GM13977 (cell line): ENCODE data around the gene MYO7B.
A peak's percentile ranks its signal among the peaks of the same experiment; 100 is the strongest.

Experiments used
- DNase-seq: peaks from one replicate; pipeline ENCODE4 v3.0.0; 2012; ENCODE audit warnings: low spot score
- CTCF ChIP-seq: IDR thresholded peaks from 2 replicates; pipeline ENCODE4 v1.5.1; 2012; ENCODE audit warnings: mild to moderate bottlenecking, control low read depth; ENCODE audit not compliant: insufficient read depth; ENCODE audit errors: extremely low read depth, missing control alignments
- in situ Hi-C: fragments of 300-500 bp; cut with MboI; formaldehyde crosslinking; loops from one replicate; pipeline ENCODE4 v1.12.0; 2022; ENCODE audit warnings: low sequenced_read_pairs, low pct_unique_long_range_greater_than_20kb, mixed read lengths, inconsistent platforms; ENCODE audit not compliant: unreplicated experiment

MYO7B gene

GRCh38 chr2:127638361-127639110 is 103.1 kb downstream of the MYO7B start:
- in situ Hi-C loops = no loop called here
- TF ChIP-seq CTCF = no peak
- DNase-seq = no peak

GRCh38 chr2:127639111-127639474 is 103.6 kb downstream of the MYO7B start:
- TF ChIP-seq CTCF = no peak
- DNase-seq = no peak
- in situ Hi-C loops = no loop called here

GRCh38 chr2:127640082-127641072 is 104.9 kb downstream of the MYO7B start:
- DNase-seq = peak; percentile 82
- in situ Hi-C loops = no loop called here
- TF ChIP-seq CTCF = peak; percentile 51

- in situ Hi-C loops = no loop called here
- TF ChIP-seq CTCF = no peak
- no peak for DNase-seq
Observed at GRCh38 chr2:127641133-127641532, 105.7 kb downstream of the MYO7B start.

GRCh38 chr2:127641846-127642507 is 106.5 kb downstream of the MYO7B start:
- in situ Hi-C loops = no loop called here
- no peak for DNase-seq
- TF ChIP-seq CTCF = no peak

GRCh38 chr2:127642706-127643438 is 107.4 kb downstream of the MYO7B start:
- DNase-seq = no peak
- no peak for TF ChIP-seq CTCF
- in situ Hi-C loops = no loop called here
